K562 (cell line): ENCODE results near the gene ERO1B. TPM values are rescaled to one million over a fixed set of nuclear protein-coding genes. Genes with fewer than 3 reads are reported as not detected.

ENCODE experiments used
- ATAC-seq: fragments of 200-7000 bp; cut with Tn5 transposase; 3 replicates; pipeline ENCODE4 v1.9.1; 2020; ENCODE audit warnings: moderate library complexity
- BruUV-seq: library from RNA; stranded (reverse); fragments of 400-500 nt; replicated peaks from 2 replicates; lab custom pipeline; 2021; lab: Mats Ljungman, UMichigan
- CTCF ChIA-PET: fragments of 300-600 bp; formaldehyde crosslinking; extraction: SDS; loops from one replicate; lab custom pipeline; 2021; ENCODE audit warnings: low intra/inter-chr PET ratio; lab: Yijun Ruan, JAX
- POLR2A ChIA-PET: fragments of 300-600, 350-650 bp; sonication (Branson Sonifier 250); formaldehyde crosslinking; extraction: SDS; loops from one replicate; lab custom pipeline; 2021; ENCODE audit warnings: antibody characterized with exemption, inconsistent platforms; lab: Yijun Ruan, JAX
- DNase-seq, 4 experiments: peaks; one replicate each; pipeline versions ENCODE4 v3.0.0 to v3.0.0-alpha.2; 2011 to 2018; ENCODE audit warnings: low spot score in 3 of 4, mixed read lengths in 3 of 4; ENCODE audit errors: extremely low read depth in 1 of 4
- FAIRE-seq: peaks from 2 replicates; lab custom pipeline; 2011; peaks lifted over from hg19 to GRCh38; lab: Jason Lieb, UNC
- H2AFZ ChIP-seq: 2 replicates; pipeline ENCODE4 v1.6.0; 2011; ENCODE audit warnings: low read depth, low read length, control low read depth, inconsistent platforms
- H3K27ac ChIP-seq: fragments of 200-600 bp; 3 replicates; pipeline ENCODE4 v1.8.0; 2011; ENCODE audit warnings: low read depth, mild to moderate bottlenecking, control low read depth, inconsistent platforms, low read length, moderate library complexity, mixed read lengths; ENCODE audit errors: extremely low read depth
- H3K27me3 ChIP-seq, 2 experiments: fragments of 300-600 bp in 1 of 2; 2 replicates in 1 of 2; 3 replicates in 1 of 2; pipeline versions ENCODE4 v1.6.0 to v1.8.0; 2011; ENCODE audit warnings: inconsistent platforms in 2 of 2, low read length in 2 of 2, mild to moderate bottlenecking in 1 of 2, mixed read lengths in 1 of 2, moderate library complexity in 1 of 2; ENCODE audit not compliant: control insufficient read depth in 2 of 2, insufficient read depth in 2 of 2
- H3K36me3 ChIP-seq: fragments of 300-600 bp; 3 replicates; pipeline ENCODE4 v1.8.0; 2011; ENCODE audit warnings: mild to moderate bottlenecking, low read length, inconsistent platforms; ENCODE audit not compliant: control insufficient read depth, insufficient read depth
- H3K4me1 ChIP-seq, 2 experiments: fragments of 200-600 bp in 1 of 2; replicated peaks in 1 of 2; 2 replicates in 1 of 2; 3 replicates in 1 of 2; pipeline versions ENCODE4 v1.5.1 to v1.8.0; 2011; ENCODE audit warnings: inconsistent platforms in 2 of 2, low read length in 2 of 2, mild to moderate bottlenecking in 1 of 2, mixed read lengths in 1 of 2, moderate library complexity in 1 of 2; ENCODE audit not compliant: control insufficient read depth in 2 of 2, insufficient read depth in 2 of 2
- H3K4me2 ChIP-seq: 2 replicates; pipeline ENCODE4 v1.6.1; 2011; ENCODE audit warnings: low read length, control low read depth, inconsistent platforms, mixed read lengths; ENCODE audit not compliant: insufficient read depth
- H3K4me3 ChIP-seq: fragments of 200-600 bp; sonication (generic), shearing (Covaris generic); 2 replicates; pipeline ENCODE4 v1.5.1; 2016; ENCODE audit warnings: control low read depth, inconsistent platforms
- H3K79me2 ChIP-seq: fragments of 200-600 bp; 3 replicates; pipeline ENCODE4 v1.8.0; 2011; ENCODE audit warnings: low read length, inconsistent platforms; ENCODE audit not compliant: control insufficient read depth, insufficient read depth
- H3K9ac ChIP-seq, 2 experiments: 2 replicates each; pipeline versions ENCODE4 v1.6.0 to v1.6.1; 2011; ENCODE audit warnings: low read depth in 2 of 2, low read length in 2 of 2, control low read depth in 1 of 2, inconsistent platforms in 1 of 2, mild to moderate bottlenecking in 1 of 2, mixed read lengths in 1 of 2; ENCODE audit not compliant: insufficient read depth in 1 of 2
- H3K9me1 ChIP-seq: one replicate; pipeline ENCODE4 v1.6.0; 2011; ENCODE audit warnings: inconsistent platforms, mild to moderate bottlenecking, low read length, moderate library complexity; ENCODE audit not compliant: control insufficient read depth, insufficient read depth
- H3K9me3 ChIP-seq: replicated peaks from 2 replicates; pipeline ENCODE4 v1.5.1; 2011; ENCODE audit warnings: low read depth, low read length, inconsistent platforms; ENCODE audit not compliant: control insufficient read depth, insufficient read depth
- H4K20me1 ChIP-seq: replicated peaks from 2 replicates; pipeline ENCODE4 v1.6.1; 2011; ENCODE audit warnings: low read length, inconsistent platforms, mixed read lengths; ENCODE audit not compliant: control insufficient read depth, insufficient read depth
- ERF ChIP-seq: fragments of 450-650 bp; formaldehyde crosslinking; IDR thresholded peaks from 2 replicates; pipeline ENCODE4 v1.4.0; 2020; ENCODE audit warnings: mild to moderate bottlenecking, mixed read lengths
- HMG20A ChIP-seq: fragments of 450-650 bp; formaldehyde crosslinking; conservative IDR thresholded peaks from 2 replicates; pipeline ENCODE4 v1.4.0; 2020; ENCODE audit warnings: mild to moderate bottlenecking, mixed read lengths
- POLR2AphosphoS2 ChIP-seq: IDR thresholded peaks from 2 replicates; pipeline ENCODE4 v1.6.1; 2012; ENCODE audit warnings: low read length, improper control_type of control experiment
- ZNF707 ChIP-seq: fragments of 250-450 bp; sonication (Bioruptor Pico); conservative IDR thresholded peaks from 2 replicates; pipeline ENCODE4 v1.8.0; 2022; ENCODE audit warnings: inconsistent platforms, mild to moderate bottlenecking, moderate library complexity
- WGBS: fragments of 100-300 bp; shearing (Covaris generic); methylation state at CpG from one replicate; pipeline ENCODE4 v1.1.6; 2016; ENCODE audit warnings: low coverage, mixed read lengths; ENCODE audit not compliant: insufficient coverage; ENCODE audit errors: missing lambda C conversion rate; 5-methylcytosine and 5-hydroxymethylcytosine counted together
- in situ Hi-C: fragments of 300-500 bp; cut with MboI; formaldehyde crosslinking; loops from 4 replicates; pipeline ENCODE4 v1.15.0; 2018; ENCODE audit warnings: inconsistent platforms, mixed read lengths
- intact Hi-C: fragments of 100-400 bp; cut with micrococcal nuclease; formaldehyde crosslinking; loops from 2 replicates; pipeline ENCODE4 v1.14.2; 2022
- polyA plus RNA-seq, 8 experiments: library from polyadenylated mRNA; depleted of rRNA in 4 of 8; stranded (reverse) in 5 of 8; unstranded in 3 of 8; fragments of >200 nt; fragmentation: Nextera tagmentation in 2 of 8; fragmentation: Illumina TruSeq in 1 of 8; extraction: Ambion mirVana in 2 of 8; extraction: Trizol in 1 of 8; gene quantifications; 2 replicates each; pipeline versions ENCODE4 v1.2.1 to v1.2.3, GENCODE V29; 2011 to 2014; ENCODE audit warnings: inconsistent platforms in 1 of 8, missing spikeins in 1 of 8
- total RNA-seq, 7 experiments: library from RNA; depleted of rRNA in 6 of 7; stranded (reverse); fragments of >200 nt in 6 of 7; fragmentation: Illumina TruSeq in 2 of 7; extraction: Trizol in 2 of 7; gene quantifications; 2 replicates each; pipeline versions ENCODE4 v1.2.1 to v1.2.3, GENCODE V29; 2011 to 2021; ENCODE audit warnings: low replicate concordance in 1 of 7
- TF ChIP-seq, protein P1 (sequence below), 2 experiments: fragments of 450-650 bp; conservative IDR thresholded peaks; 2 replicates each; pipeline ENCODE4 v1.6.1; 2017; ENCODE audit warnings: mild to moderate bottlenecking in 2 of 2, moderate library complexity in 2 of 2
- TF ChIP-seq, protein P2 (sequence below): fragments of 250-450 bp; sonication (Bioruptor Pico); IDR thresholded peaks from 2 replicates; pipeline ENCODE4 v1.5.0; 2020; ENCODE audit warnings: mild to moderate bottlenecking, borderline replicate concordance
- TF ChIP-seq, protein P3 (sequence below): sonication (generic); formaldehyde crosslinking; IDR thresholded peaks from 2 replicates; pipeline ENCODE4 v1.8.1; 2022; ENCODE audit warnings: missing genetic modification reagents
- TF ChIP-seq, protein P4 (sequence below): fragments of 450-650 bp; formaldehyde crosslinking; IDR thresholded peaks from 2 replicates; pipeline ENCODE4 v1.4.0; 2022; ENCODE audit warnings: mild to moderate bottlenecking, moderate library complexity
- TF ChIP-seq, protein P5 (sequence below): fragments of 200-800 bp; sonication (Bioruptor generic); IDR thresholded peaks from 2 replicates; pipeline ENCODE4 v1.6.1; 2016; ENCODE audit warnings: missing genetic modification characterization, missing compliant biosample characterization

The ERO1B gene
- total and polyA plus RNA-seq, 9 of the 15 experiments (the other 6 are each of a cell fraction or from before 2014, with no cell fraction given): 0.59 to 6.4 (median 4.2) TPM

DNA sequence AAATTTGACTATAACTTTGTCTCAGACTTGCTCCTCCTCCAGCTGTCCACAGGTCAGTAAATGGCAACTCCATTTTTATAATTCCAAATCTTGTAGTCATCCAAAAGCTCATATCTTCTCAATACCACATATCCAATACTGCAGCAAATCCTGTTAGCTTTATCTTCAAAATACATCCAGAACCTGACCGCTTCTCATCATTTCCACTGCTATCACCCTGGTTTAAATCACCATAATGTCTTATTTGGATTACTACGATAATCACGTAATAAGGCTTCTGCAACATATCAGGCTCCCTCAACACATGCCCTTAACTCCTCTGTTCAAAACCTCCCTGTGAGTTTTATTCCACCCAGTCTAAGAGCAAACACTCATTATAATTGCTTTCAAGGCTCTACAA, 34.5 kb downstream of the ERO1B start:
- H3K27ac ChIP-seq: no peak overlapping the region
- H3K9me3 ChIP-seq: no peaks in the 10 kb centered on the region
- ChIA-PET POLR2A (no interaction called here), CTCF (no interaction called here)
- no peak for FAIRE-seq
- no peak for DNase-seq
- no peak for ATAC-seq
- no peaks in the 10 kb centered on the region for H3K79me2 ChIP-seq
- no peak overlapping the region for H3K4me3 ChIP-seq
- H3K27me3 ChIP-seq: no peaks in the 10 kb centered on the region
- in situ Hi-C loops (no loop called here), intact Hi-C loops (no loop called here)
- no peak overlapping the region for H3K9ac ChIP-seq
- no peak overlapping the region for H2AFZ ChIP-seq
- H3K4me1 ChIP-seq: no peaks in the 10 kb centered on the region
- no peak overlapping the region for H3K4me2 ChIP-seq
- no peaks in the 10 kb centered on the region for H3K36me3 ChIP-seq
- 51% methylated on average over 3 of the region's 3 CpGs for WGBS
- no TSS peak for BruUV-seq
- no peaks in the 10 kb centered on the region for H4K20me1 ChIP-seq
- no peaks in the 10 kb centered on the region for H3K9me1 ChIP-seq
- TF ChIP-seq, protein P1, sequence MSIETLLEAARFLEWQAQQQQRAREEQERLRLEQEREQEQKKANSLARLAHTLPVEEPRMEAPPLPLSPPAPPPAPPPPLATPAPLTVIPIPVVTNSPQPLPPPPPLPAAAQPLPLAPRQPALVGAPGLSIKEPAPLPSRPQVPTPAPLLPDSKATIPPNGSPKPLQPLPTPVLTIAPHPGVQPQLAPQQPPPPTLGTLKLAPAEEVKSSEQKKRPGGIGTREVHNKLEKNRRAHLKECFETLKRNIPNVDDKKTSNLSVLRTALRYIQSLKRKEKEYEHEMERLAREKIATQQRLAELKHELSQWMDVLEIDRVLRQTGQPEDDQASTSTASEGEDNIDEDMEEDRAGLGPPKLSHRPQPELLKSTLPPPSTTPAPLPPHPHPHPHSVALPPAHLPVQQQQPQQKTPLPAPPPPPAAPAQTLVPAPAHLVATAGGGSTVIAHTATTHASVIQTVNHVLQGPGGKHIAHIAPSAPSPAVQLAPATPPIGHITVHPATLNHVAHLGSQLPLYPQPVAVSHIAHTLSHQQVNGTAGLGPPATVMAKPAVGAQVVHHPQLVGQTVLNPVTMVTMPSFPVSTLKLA (conservative IDR thresholded peaks at IDR 0.05): no peak
- no peak for TF ChIP-seq ZNF707 (CRISPR knock-in tag)
- TF ChIP-seq POLR2AphosphoS2: no peak
- TF ChIP-seq, protein P2, sequence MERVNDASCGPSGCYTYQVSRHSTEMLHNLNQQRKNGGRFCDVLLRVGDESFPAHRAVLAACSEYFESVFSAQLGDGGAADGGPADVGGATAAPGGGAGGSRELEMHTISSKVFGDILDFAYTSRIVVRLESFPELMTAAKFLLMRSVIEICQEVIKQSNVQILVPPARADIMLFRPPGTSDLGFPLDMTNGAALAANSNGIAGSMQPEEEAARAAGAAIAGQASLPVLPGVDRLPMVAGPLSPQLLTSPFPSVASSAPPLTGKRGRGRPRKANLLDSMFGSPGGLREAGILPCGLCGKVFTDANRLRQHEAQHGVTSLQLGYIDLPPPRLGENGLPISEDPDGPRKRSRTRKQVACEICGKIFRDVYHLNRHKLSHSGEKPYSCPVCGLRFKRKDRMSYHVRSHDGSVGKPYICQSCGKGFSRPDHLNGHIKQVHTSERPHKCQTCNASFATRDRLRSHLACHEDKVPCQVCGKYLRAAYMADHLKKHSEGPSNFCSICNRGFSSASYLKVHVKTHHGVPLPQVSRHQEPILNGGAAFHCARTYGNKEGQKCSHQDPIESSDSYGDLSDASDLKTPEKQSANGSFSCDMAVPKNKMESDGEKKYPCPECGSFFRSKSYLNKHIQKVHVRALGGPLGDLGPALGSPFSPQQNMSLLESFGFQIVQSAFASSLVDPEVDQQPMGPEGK (CRISPR knock-in tag): no peak
- no peak for TF ChIP-seq ERF (CRISPR knock-in tag)
- TF ChIP-seq, protein P3, sequence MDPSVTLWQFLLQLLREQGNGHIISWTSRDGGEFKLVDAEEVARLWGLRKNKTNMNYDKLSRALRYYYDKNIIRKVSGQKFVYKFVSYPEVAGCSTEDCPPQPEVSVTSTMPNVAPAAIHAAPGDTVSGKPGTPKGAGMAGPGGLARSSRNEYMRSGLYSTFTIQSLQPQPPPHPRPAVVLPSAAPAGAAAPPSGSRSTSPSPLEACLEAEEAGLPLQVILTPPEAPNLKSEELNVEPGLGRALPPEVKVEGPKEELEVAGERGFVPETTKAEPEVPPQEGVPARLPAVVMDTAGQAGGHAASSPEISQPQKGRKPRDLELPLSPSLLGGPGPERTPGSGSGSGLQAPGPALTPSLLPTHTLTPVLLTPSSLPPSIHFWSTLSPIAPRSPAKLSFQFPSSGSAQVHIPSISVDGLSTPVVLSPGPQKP (CRISPR knock-in tag): no peak
- TF ChIP-seq, protein P4, sequence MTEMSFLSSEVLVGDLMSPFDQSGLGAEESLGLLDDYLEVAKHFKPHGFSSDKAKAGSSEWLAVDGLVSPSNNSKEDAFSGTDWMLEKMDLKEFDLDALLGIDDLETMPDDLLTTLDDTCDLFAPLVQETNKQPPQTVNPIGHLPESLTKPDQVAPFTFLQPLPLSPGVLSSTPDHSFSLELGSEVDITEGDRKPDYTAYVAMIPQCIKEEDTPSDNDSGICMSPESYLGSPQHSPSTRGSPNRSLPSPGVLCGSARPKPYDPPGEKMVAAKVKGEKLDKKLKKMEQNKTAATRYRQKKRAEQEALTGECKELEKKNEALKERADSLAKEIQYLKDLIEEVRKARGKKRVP (CRISPR knock-in tag): no peak
- TF ChIP-seq, protein P5, sequence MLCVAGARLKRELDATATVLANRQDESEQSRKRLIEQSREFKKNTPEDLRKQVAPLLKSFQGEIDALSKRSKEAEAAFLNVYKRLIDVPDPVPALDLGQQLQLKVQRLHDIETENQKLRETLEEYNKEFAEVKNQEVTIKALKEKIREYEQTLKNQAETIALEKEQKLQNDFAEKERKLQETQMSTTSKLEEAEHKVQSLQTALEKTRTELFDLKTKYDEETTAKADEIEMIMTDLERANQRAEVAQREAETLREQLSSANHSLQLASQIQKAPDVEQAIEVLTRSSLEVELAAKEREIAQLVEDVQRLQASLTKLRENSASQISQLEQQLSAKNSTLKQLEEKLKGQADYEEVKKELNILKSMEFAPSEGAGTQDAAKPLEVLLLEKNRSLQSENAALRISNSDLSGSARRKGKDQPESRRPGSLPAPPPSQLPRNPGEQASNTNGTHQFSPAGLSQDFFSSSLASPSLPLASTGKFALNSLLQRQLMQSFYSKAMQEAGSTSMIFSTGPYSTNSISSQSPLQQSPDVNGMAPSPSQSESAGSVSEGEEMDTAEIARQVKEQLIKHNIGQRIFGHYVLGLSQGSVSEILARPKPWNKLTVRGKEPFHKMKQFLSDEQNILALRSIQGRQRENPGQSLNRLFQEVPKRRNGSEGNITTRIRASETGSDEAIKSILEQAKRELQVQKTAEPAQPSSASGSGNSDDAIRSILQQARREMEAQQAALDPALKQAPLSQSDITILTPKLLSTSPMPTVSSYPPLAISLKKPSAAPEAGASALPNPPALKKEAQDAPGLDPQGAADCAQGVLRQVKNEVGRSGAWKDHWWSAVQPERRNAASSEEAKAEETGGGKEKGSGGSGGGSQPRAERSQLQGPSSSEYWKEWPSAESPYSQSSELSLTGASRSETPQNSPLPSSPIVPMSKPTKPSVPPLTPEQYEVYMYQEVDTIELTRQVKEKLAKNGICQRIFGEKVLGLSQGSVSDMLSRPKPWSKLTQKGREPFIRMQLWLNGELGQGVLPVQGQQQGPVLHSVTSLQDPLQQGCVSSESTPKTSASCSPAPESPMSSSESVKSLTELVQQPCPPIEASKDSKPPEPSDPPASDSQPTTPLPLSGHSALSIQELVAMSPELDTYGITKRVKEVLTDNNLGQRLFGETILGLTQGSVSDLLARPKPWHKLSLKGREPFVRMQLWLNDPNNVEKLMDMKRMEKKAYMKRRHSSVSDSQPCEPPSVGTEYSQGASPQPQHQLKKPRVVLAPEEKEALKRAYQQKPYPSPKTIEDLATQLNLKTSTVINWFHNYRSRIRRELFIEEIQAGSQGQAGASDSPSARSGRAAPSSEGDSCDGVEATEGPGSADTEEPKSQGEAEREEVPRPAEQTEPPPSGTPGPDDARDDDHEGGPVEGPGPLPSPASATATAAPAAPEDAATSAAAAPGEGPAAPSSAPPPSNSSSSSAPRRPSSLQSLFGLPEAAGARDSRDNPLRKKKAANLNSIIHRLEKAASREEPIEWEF: no peak
- no peak for TF ChIP-seq HMG20A (CRISPR knock-in tag)
